Panc1 (cell line): ENCODE measurements around the gene TMSB10. TPM values are rescaled to one million over a fixed set of nuclear protein-coding genes. Genes with fewer than 3 reads are reported as not detected.

Source experiments
- ATAC-seq: fragments of 200-7000 bp; cut with Tn5 transposase; 2 replicates; pipeline ENCODE4 v1.9.1; 2020; ENCODE audit warnings: mild to moderate bottlenecking, moderate library complexity
- BruUV-seq: library from RNA; stranded (reverse); fragments of 400-500 nt; replicated peaks from 2 replicates; lab custom pipeline; 2021; lab: Mats Ljungman, UMichigan
- CTCF ChIA-PET: fragments of 300-600 bp; sonication (Branson Sonifier 250); formaldehyde crosslinking; loops from one replicate; lab custom pipeline; 2022; ENCODE audit warnings: antibody characterized with exemption; lab: Charles Lee
- POLR2A ChIA-PET: fragments of 300-600 bp; sonication (Branson Sonifier 250); formaldehyde crosslinking; loops from one replicate; lab custom pipeline; 2022; ENCODE audit warnings: antibody characterized with exemption; lab: Charles Lee
- DNase-seq: peaks from one replicate; pipeline ENCODE4 v3.0.0-alpha.2; 2010; ENCODE audit warnings: low read depth, low spot score
- H3K27ac ChIP-seq: 2 replicates; pipeline ENCODE4 v1.5.1; 2011; ENCODE audit warnings: mild to moderate bottlenecking, low read length, inconsistent platforms
- H3K27me3 ChIP-seq: fragments of 200-500 bp; sonication (Bioruptor generic); 2 replicates; pipeline ENCODE4 v1.6.0; 2014; ENCODE audit warnings: low read length, inconsistent platforms; ENCODE audit not compliant: control insufficient read depth, insufficient read depth
- H3K36me3 ChIP-seq: fragments of 200-500 bp; sonication (Bioruptor generic); 2 replicates; pipeline ENCODE4 v1.5.1; 2014; ENCODE audit warnings: inconsistent platforms, mild to moderate bottlenecking, low read length, moderate library complexity; ENCODE audit not compliant: control insufficient read depth, insufficient read depth
- H3K4me1 ChIP-seq: 2 replicates; pipeline ENCODE4 v1.5.1; 2011; ENCODE audit warnings: inconsistent platforms, mild to moderate bottlenecking, low read length, moderate library complexity; ENCODE audit not compliant: control insufficient read depth, insufficient read depth
- H3K4me3 ChIP-seq, 2 experiments: 2 replicates each; pipeline ENCODE4 v1.5.1; 2011 to 2012; ENCODE audit warnings: low read depth in 2 of 2, low read length in 2 of 2, mild to moderate bottlenecking in 2 of 2, inconsistent platforms in 1 of 2, moderate library complexity in 1 of 2
- H3K9me3 ChIP-seq: fragments of 200-500 bp; sonication (Bioruptor generic); 2 replicates; pipeline ENCODE4 v1.5.1; 2014; ENCODE audit warnings: low read depth, mild to moderate bottlenecking, inconsistent platforms, low read length, moderate library complexity; ENCODE audit not compliant: control insufficient read depth, insufficient read depth
- POLR2AphosphoS5 ChIP-seq: IDR thresholded peaks from 2 replicates; pipeline ENCODE4 v1.6.1; 2012; ENCODE audit warnings: mild to moderate bottlenecking, low read depth, low read length, moderate library complexity
- SIN3A ChIP-seq: IDR thresholded peaks from 2 replicates; pipeline ENCODE4 v1.6.1; 2012; ENCODE audit warnings: low read depth, mild to moderate bottlenecking, low read length, moderate library complexity, borderline replicate concordance; ENCODE audit not compliant: insufficient read depth
- TCF7L2 ChIP-seq: IDR thresholded peaks from 2 replicates; pipeline ENCODE4 v1.6.1; 2011; ENCODE audit warnings: mild to moderate bottlenecking, low read depth, low read length, inconsistent platforms
- in situ Hi-C: cut with HindIII; loops from 2 replicates; pipeline ENCODE4 v1.10.0; 2016; ENCODE audit warnings: low sequenced_read_pairs, low pct_unique_long_range_greater_than_20kb
- intact Hi-C: fragments of 100-400 bp; cut with micrococcal nuclease; formaldehyde crosslinking; loops from one replicate; pipeline ENCODE4 v1.10.0; 2022; ENCODE audit not compliant: unreplicated experiment
- total RNA-seq: library from RNA; stranded (reverse); gene quantifications from one replicate; pipeline ENCODE4 v1.2.1, GENCODE V29; 2021; ENCODE audit not compliant: unreplicated experiment
- TF ChIP-seq, protein P1 (sequence below): fragments of 450-650 bp; IDR thresholded peaks from 2 replicates; pipeline ENCODE4 v1.5.1; 2017; ENCODE audit warnings: mild to moderate bottlenecking
- TF ChIP-seq, protein P2 (sequence below), 2 experiments: IDR thresholded peaks; 2 replicates each; pipeline ENCODE4 v1.6.1; 2011 to 2012; ENCODE audit warnings: low read depth in 2 of 2, control low read depth in 1 of 2, low read length in 1 of 2, mild to moderate bottlenecking in 1 of 2, moderate library complexity in 1 of 2; ENCODE audit not compliant: insufficient read depth in 1 of 2

TMSB10 gene
- total RNA-seq, 1 experiment from 2014 or later, result 1,916 TPM

DNA sequence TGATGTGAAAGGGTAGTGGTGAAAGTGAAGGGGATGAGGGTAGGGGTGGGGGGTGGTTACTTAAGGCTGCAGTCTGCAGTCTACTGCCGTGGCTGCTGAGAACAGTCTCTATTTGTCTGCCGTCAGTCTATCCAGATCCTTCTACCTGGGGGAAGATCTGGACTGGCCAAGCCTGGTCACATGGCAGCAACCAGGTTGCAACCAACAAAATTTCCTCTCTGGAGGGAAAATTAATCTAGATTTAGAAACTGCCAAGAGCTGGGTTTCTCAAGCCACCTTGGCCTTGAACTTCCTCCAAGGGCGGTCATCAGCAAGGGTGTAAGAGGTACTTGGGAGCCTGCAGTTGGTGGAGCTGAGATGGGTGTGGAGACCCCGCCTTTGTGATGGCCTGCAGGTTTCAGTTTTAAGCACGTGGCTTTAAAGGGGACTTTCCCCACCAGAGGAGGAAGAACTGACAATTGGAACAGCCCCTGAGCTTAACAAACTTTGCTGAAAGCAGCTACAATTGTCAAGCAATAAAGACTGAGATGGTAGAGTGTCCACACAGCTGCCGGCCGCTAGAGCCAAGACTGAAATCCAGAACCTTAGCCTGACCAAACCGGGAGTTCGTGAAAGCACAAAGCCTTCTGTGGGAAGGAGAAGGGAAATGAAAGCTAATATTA, 34.1 kb downstream of the TMSB10 start:
- Histone ChIP-seq H3K27ac (peak overlapping the region; percentile 67), H3K27me3 (no peaks in the 10 kb centered on the region), H3K4me1 (0 out of 2 replicates have a peak, but pooled peaks cover 7% of the 10 kb centered on the region), H3K9me3 (no peaks in the 10 kb centered on the region), H3K4me3 (no peak overlapping the region), H3K36me3 (no peaks in the 10 kb centered on the region)
- no TSS peak for BruUV-seq
- peak; percentile 46; the same call in 1 of the 2 replicates for ATAC-seq
- DNase-seq, result no peak
- CTCF ChIA-PET, result interaction anchor here (0.6 kb wide), 1 partner anchor 7 kb away, joined by 5 read pairs; no protein-coding TSS in a partner anchor
- in situ Hi-C loops (no loop called here), intact Hi-C loops (no loop called here)
- TF ChIP-seq, protein P1, sequence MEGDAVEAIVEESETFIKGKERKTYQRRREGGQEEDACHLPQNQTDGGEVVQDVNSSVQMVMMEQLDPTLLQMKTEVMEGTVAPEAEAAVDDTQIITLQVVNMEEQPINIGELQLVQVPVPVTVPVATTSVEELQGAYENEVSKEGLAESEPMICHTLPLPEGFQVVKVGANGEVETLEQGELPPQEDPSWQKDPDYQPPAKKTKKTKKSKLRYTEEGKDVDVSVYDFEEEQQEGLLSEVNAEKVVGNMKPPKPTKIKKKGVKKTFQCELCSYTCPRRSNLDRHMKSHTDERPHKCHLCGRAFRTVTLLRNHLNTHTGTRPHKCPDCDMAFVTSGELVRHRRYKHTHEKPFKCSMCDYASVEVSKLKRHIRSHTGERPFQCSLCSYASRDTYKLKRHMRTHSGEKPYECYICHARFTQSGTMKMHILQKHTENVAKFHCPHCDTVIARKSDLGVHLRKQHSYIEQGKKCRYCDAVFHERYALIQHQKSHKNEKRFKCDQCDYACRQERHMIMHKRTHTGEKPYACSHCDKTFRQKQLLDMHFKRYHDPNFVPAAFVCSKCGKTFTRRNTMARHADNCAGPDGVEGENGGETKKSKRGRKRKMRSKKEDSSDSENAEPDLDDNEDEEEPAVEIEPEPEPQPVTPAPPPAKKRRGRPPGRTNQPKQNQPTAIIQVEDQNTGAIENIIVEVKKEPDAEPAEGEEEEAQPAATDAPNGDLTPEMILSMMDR, result no peak
- no peak for TF ChIP-seq TCF7L2
- TF ChIP-seq, protein P2, sequence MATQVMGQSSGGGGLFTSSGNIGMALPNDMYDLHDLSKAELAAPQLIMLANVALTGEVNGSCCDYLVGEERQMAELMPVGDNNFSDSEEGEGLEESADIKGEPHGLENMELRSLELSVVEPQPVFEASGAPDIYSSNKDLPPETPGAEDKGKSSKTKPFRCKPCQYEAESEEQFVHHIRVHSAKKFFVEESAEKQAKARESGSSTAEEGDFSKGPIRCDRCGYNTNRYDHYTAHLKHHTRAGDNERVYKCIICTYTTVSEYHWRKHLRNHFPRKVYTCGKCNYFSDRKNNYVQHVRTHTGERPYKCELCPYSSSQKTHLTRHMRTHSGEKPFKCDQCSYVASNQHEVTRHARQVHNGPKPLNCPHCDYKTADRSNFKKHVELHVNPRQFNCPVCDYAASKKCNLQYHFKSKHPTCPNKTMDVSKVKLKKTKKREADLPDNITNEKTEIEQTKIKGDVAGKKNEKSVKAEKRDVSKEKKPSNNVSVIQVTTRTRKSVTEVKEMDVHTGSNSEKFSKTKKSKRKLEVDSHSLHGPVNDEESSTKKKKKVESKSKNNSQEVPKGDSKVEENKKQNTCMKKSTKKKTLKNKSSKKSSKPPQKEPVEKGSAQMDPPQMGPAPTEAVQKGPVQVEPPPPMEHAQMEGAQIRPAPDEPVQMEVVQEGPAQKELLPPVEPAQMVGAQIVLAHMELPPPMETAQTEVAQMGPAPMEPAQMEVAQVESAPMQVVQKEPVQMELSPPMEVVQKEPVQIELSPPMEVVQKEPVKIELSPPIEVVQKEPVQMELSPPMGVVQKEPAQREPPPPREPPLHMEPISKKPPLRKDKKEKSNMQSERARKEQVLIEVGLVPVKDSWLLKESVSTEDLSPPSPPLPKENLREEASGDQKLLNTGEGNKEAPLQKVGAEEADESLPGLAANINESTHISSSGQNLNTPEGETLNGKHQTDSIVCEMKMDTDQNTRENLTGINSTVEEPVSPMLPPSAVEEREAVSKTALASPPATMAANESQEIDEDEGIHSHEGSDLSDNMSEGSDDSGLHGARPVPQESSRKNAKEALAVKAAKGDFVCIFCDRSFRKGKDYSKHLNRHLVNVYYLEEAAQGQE (IDR thresholded peaks at IDR 0.05; ENCODE audit: insufficient read depth in 1 of 2, low read depth in 2 of 2, low read length in 1 of 2), result no peak
- no peak for TF ChIP-seq POLR2AphosphoS5
- TF ChIP-seq SIN3A, result no peak
- POLR2A ChIA-PET, result no interaction called here

DNA sequence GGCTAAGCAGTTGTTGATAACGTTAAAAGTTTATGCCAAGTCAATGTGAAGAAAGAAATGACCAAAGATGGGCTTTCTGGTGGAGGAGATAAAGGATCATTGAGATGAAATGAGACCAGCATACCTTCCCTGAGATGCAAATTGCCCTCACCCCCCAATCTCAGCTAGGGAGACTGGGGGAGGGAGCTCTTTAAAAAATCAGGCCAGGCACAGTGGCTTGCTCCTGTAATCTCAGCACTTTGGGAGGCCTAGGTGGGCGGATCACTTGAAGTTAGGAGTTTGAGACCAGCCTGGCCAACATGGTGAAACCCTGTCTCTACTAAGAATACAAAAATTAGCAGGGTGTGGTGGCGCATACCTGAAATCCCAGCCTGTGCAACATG, 34.6 kb downstream of the TMSB10 start:
- intact Hi-C loops, result no loop called here
- H3K9me3 ChIP-seq, result no peaks in the 10 kb centered on the region
- DNase-seq (no peak), ATAC-seq (no peak)
- H3K27ac ChIP-seq, result peak overlapping the region; percentile 67
- 0 out of 2 replicates have a peak, but pooled peaks cover 8% of the 10 kb centered on the region for H3K4me1 ChIP-seq
- ChIA-PET CTCF (no interaction called here), POLR2A (no interaction called here)
- TF ChIP-seq TCF7L2, result no peak
- no peak for TF ChIP-seq SIN3A
- no peak for TF ChIP-seq POLR2AphosphoS5
- TF ChIP-seq, protein P2 (IDR thresholded peaks at IDR 0.05; ENCODE audit: insufficient read depth in 1 of 2, low read depth in 2 of 2, low read length in 1 of 2), result no peak
- TF ChIP-seq, protein P1, result no peak
- no TSS peak for BruUV-seq
- in situ Hi-C loops, result no loop called here
- H3K4me3 ChIP-seq, result no peak overlapping the region
- H3K36me3 ChIP-seq, result no peaks in the 10 kb centered on the region
- H3K27me3 ChIP-seq, result no peaks in the 10 kb centered on the region
